GM12878 (cell line): Measurements from ENCODE around the gene LYL1. TPM values are rescaled to one million over a fixed set of nuclear protein-coding genes. Genes with fewer than 3 reads are reported as not detected.

Source experiments
- BCL11A ChIP-seq: IDR thresholded peaks from 2 replicates; pipeline ENCODE4 v1.6.1; 2011; ENCODE audit warnings: low read depth, low read length
- CBX3 ChIP-seq: fragments of 200-600 bp; sonication (generic); IDR thresholded peaks from 2 replicates; pipeline ENCODE4 v1.6.1; 2016; ENCODE audit warnings: low read depth, borderline replicate concordance
- EGR1 ChIP-seq, 2 experiments: IDR thresholded peaks; 1 replicate in 1 of 2; 2 replicates in 1 of 2; pipeline ENCODE4 v1.6.1; 2011 to 2012; ENCODE audit warnings: low read depth in 2 of 2, low read length in 2 of 2, borderline replicate concordance in 1 of 2, mild to moderate bottlenecking in 1 of 2, moderate library complexity in 1 of 2
- FOXK2 ChIP-seq: fragments of 450-650 bp; IDR thresholded peaks from 2 replicates; pipeline ENCODE4 v1.6.1; 2017; ENCODE audit warnings: mild to moderate bottlenecking, moderate library complexity
- KDM1A ChIP-seq: fragments of 200-600 bp; sonication (generic); IDR thresholded peaks from 2 replicates; pipeline ENCODE4 v1.6.1; 2016; ENCODE audit warnings: borderline replicate concordance
- NR2C1 ChIP-seq: fragments of 450-650 bp; IDR thresholded peaks from 2 replicates; pipeline ENCODE4 v1.6.1; 2017; ENCODE audit warnings: antibody characterized with exemption, mild to moderate bottlenecking, moderate library complexity
- NR2F1 ChIP-seq: fragments of 450-650 bp; conservative IDR thresholded peaks from 2 replicates; pipeline ENCODE4 v1.6.1; 2017; ENCODE audit warnings: mild to moderate bottlenecking
- POLR2A ChIP-seq: IDR thresholded peaks from 2 replicates; pipeline ENCODE4 v1.6.1; 2011; ENCODE audit warnings: low read depth, mild to moderate bottlenecking, low read length
- POLR2AphosphoS2 ChIP-seq: IDR thresholded peaks from 2 replicates; pipeline ENCODE4 v1.6.1; 2011; ENCODE audit warnings: low read depth, mild to moderate bottlenecking, low read length, improper control_type of control experiment, moderate library complexity
- TCF12 ChIP-seq: IDR thresholded peaks from 2 replicates; pipeline ENCODE4 v1.6.1; 2011; ENCODE audit warnings: low read depth, mild to moderate bottlenecking, low read length
- ZNF24 ChIP-seq: fragments of 450-650 bp; IDR thresholded peaks from 2 replicates; pipeline ENCODE4 v1.6.1; 2017; ENCODE audit warnings: antibody characterized with exemption, mild to moderate bottlenecking
- ZZZ3 ChIP-seq: IDR thresholded peaks from 2 replicates; pipeline ENCODE4 v1.6.1; 2011; ENCODE audit warnings: low read depth; ENCODE audit not compliant: control insufficient read depth, insufficient read length
- polyA plus RNA-seq, 11 experiments: library from polyadenylated mRNA; depleted of rRNA in 4 of 11; unstranded in 6 of 11; stranded (reverse) in 5 of 11; fragments of >200 nt; fragmentation: Nextera tagmentation in 4 of 11; fragmentation: Illumina TruSeq in 1 of 11; extraction: Ambion mirVana in 4 of 11; extraction: Trizol in 1 of 11; gene quantifications; 1 replicate in 1 of 11; 2 replicates in 10 of 11; pipeline versions ENCODE4 v1.2.1 to v1.2.3, GENCODE V29; 2011 to 2016; ENCODE audit warnings: inconsistent platforms in 2 of 11, missing spikeins in 2 of 11, low read depth in 1 of 11
- total RNA-seq, 4 experiments: library from RNA; depleted of rRNA in 3 of 4; stranded (reverse); fragments of >200 nt in 3 of 4; fragmentation: Illumina TruSeq in 1 of 4; extraction: Trizol in 1 of 4; gene quantifications; 2 replicates each; pipeline versions ENCODE4 v1.2.1 to v1.2.3, GENCODE V29; 2013 to 2021
- TF ChIP-seq, protein P1 (sequence below): fragments of 450-650 bp; conservative IDR thresholded peaks from 2 replicates; pipeline ENCODE4 v1.6.1; 2017; ENCODE audit warnings: mild to moderate bottlenecking, moderate library complexity
- TF ChIP-seq, protein P2 (sequence below): fragments of 450-650 bp; IDR thresholded peaks from 2 replicates; pipeline ENCODE4 v1.6.1; 2017; ENCODE audit warnings: mild to moderate bottlenecking
- TF ChIP-seq, protein P3 (sequence below): fragments of 450-650 bp; IDR thresholded peaks from 2 replicates; pipeline ENCODE4 v1.6.1; 2016; ENCODE audit warnings: mild to moderate bottlenecking

The LYL1 gene
- total and polyA plus RNA-seq, 10 of the 15 experiments (the other 5 are each of a cell fraction or from before 2014, with no cell fraction given) = 0.10 to 34.8 (median 4.4) TPM

DNA sequence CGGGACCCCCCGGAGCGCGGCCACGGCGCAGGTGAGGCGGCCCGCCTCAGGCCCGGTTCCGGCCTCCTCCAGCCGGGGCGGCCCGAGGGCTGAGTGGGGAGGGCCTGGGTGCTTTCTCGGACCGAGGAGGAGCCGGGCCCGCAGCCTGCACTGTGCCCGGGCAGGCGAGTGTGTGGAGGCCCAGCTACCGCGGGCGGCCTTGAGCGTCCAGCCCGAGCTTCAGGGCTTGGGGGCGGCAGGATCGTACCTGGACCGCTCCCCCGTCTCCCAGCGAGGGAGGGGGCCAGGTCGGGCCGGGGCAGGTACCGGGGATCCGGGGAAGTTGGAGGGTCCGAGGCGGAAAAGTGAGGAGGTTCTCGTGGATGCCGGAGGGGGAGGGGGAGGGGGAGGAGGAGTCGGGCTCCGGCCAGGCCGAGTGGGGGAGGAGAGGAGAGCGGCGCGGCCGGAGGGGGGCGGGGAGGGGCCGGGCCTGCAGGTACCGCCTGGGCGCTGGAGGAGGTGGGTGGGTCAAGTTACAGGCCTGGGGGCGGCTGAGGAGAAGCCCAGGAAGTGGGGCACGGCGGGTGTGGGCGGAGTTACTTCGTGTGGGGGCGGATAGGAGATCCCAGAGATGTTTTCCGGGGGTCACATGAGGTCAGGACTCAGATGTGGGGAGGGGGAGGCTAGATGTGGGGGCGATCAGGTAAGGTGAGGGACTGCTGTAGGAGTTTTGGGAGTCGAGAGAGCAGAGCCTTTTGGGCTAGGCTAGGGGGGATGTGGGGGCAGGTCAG, 16.0 kb upstream of the LYL1 start (continued):
- TF ChIP-seq, protein P1, sequence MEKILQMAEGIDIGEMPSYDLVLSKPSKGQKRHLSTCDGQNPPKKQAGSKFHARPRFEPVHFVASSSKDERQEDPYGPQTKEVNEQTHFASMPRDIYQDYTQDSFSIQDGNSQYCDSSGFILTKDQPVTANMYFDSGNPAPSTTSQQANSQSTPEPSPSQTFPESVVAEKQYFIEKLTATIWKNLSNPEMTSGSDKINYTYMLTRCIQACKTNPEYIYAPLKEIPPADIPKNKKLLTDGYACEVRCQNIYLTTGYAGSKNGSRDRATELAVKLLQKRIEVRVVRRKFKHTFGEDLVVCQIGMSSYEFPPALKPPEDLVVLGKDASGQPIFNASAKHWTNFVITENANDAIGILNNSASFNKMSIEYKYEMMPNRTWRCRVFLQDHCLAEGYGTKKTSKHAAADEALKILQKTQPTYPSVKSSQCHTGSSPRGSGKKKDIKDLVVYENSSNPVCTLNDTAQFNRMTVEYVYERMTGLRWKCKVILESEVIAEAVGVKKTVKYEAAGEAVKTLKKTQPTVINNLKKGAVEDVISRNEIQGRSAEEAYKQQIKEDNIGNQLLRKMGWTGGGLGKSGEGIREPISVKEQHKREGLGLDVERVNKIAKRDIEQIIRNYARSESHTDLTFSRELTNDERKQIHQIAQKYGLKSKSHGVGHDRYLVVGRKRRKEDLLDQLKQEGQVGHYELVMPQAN = 0 out of 2 replicates have a peak, but pooled peaks have one; percentile 16
- TF ChIP-seq ZNF24 = no peak
- no peak for TF ChIP-seq NR2C1
- TF ChIP-seq, protein P2, sequence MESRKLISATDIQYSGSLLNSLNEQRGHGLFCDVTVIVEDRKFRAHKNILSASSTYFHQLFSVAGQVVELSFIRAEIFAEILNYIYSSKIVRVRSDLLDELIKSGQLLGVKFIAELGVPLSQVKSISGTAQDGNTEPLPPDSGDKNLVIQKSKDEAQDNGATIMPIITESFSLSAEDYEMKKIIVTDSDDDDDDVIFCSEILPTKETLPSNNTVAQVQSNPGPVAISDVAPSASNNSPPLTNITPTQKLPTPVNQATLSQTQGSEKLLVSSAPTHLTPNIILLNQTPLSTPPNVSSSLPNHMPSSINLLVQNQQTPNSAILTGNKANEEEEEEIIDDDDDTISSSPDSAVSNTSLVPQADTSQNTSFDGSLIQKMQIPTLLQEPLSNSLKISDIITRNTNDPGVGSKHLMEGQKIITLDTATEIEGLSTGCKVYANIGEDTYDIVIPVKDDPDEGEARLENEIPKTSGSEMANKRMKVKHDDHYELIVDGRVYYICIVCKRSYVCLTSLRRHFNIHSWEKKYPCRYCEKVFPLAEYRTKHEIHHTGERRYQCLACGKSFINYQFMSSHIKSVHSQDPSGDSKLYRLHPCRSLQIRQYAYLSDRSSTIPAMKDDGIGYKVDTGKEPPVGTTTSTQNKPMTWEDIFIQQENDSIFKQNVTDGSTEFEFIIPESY = no peak
- TF ChIP-seq BCL11A = no peak
- no peak for TF ChIP-seq POLR2AphosphoS2
- peak; percentile 66 for TF ChIP-seq NR2F1
- TF ChIP-seq, protein P3, sequence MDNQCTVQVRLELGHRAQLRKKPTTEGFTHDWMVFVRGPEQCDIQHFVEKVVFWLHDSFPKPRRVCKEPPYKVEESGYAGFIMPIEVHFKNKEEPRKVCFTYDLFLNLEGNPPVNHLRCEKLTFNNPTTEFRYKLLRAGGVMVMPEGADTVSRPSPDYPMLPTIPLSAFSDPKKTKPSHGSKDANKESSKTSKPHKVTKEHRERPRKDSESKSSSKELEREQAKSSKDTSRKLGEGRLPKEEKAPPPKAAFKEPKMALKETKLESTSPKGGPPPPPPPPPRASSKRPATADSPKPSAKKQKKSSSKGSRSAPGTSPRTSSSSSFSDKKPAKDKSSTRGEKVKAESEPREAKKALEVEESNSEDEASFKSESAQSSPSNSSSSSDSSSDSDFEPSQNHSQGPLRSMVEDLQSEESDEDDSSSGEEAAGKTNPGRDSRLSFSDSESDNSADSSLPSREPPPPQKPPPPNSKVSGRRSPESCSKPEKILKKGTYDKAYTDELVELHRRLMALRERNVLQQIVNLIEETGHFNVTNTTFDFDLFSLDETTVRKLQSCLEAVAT = 0 out of 2 replicates have a peak, but pooled peaks have one; percentile 47
- TF ChIP-seq TCF12 = 0 out of 2 replicates have a peak, but pooled peaks have one; percentile 7
- no peak for TF ChIP-seq CBX3
- TF ChIP-seq ZZZ3 = no peak
- peak; percentile 7; the same call in 1 of the 2 replicates for TF ChIP-seq POLR2A
- no peak for TF ChIP-seq KDM1A
- TF ChIP-seq EGR1 (IDR thresholded peaks at IDR 0.05; ENCODE audit: borderline replicate concordance in 1 of 2, low read depth in 2 of 2, low read length in 2 of 2) = peak in 1 of 2 experiments; percentile 95; a peak in 2 of 3 replicates
- TF ChIP-seq FOXK2 = no peak
